ENCODE results near the gene C1QTNF8. TPM values are rescaled to one million over a fixed set of nuclear protein-coding genes. Genes with fewer than 3 reads are reported as not detected.

C1QTNF8 gene
- polyA plus RNA-seq, 1 donor (not counting 4 experiments of a cell fraction or from before 2014, with no cell fraction given) = not detected

DNA sequence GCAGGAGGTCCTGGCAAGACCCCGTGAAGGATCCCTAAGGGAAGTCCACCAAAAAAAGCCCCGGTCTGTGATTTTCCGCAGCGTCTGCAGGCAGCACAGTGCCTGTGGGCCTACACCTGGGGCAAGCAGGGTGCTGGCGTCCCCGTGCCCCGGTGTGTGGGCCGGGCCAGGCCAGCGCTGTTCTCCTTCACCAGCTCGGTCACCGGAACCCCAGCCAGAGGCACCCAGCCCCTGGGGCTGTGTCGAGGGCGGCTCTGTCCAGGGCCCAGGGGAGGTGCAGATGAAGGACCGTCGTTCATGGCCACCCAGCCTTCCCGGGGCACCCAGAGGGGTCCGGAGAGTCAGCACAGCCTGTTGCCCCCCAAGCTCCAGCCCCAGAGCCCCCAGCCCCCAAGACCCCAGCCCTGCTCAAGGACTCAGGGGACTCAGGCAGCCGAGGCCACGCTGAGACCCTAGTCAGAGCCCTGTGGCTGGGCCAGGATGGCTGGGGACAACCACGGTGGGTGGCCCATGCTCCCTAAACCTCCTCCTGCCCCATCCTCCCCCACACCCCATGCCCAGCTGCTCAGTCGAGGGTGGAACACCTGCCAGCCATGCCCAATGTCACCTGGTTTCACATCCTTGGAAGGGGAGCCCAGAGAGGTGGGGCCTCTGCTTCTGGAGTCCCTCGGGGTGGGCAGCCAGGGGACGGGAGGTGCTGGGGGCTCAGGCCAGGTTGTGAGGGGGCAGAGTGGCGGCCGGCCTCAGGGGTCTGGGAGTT lies 5.7 kb upstream of the C1QTNF8 start:
- H3K36me3 ChIP-seq (ENCODE audit: control insufficient read depth in 2 of 2, extremely low read depth in 1 of 2, insufficient read depth in 2 of 2, low read length in 2 of 2) = no peaks in the 10 kb centered on the region
- H3K9me3 ChIP-seq (ENCODE audit: control insufficient read depth, low read depth, low read length) = no peaks in the 10 kb centered on the region
- H3K27ac ChIP-seq (ENCODE audit: control insufficient read depth, insufficient read depth, low read length) = no peak overlapping the region
- TF ChIP-seq EZH2 (IDR thresholded peaks at IDR 0.05; ENCODE audit: low read length) = no peak
- TF ChIP-seq, protein P1, sequence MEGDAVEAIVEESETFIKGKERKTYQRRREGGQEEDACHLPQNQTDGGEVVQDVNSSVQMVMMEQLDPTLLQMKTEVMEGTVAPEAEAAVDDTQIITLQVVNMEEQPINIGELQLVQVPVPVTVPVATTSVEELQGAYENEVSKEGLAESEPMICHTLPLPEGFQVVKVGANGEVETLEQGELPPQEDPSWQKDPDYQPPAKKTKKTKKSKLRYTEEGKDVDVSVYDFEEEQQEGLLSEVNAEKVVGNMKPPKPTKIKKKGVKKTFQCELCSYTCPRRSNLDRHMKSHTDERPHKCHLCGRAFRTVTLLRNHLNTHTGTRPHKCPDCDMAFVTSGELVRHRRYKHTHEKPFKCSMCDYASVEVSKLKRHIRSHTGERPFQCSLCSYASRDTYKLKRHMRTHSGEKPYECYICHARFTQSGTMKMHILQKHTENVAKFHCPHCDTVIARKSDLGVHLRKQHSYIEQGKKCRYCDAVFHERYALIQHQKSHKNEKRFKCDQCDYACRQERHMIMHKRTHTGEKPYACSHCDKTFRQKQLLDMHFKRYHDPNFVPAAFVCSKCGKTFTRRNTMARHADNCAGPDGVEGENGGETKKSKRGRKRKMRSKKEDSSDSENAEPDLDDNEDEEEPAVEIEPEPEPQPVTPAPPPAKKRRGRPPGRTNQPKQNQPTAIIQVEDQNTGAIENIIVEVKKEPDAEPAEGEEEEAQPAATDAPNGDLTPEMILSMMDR (optimal IDR thresholded peaks at IDR 0.05 in 1 of 3, IDR thresholded peaks at IDR 0.05 in 1 of 3, conservative IDR thresholded peaks at IDR 0.05 in 1 of 3; ENCODE audit: extremely low read depth in 1 of 3, insufficient read depth in 2 of 3, low read length in 3 of 3) = no peak
- peaks cover 45% of the 10 kb centered on the region for H3K27me3 ChIP-seq (ENCODE audit: control insufficient read depth, extremely low read depth, insufficient read depth, low read length)
- no peak overlapping the region for H3K4me3 ChIP-seq (ENCODE audit: control insufficient read depth in 2 of 3, extremely low read depth in 1 of 3, insufficient read depth in 2 of 3, low read depth in 1 of 3, low read length in 3 of 3)
- no peaks in the 10 kb centered on the region for H3K4me1 ChIP-seq (ENCODE audit: control insufficient read depth, extremely low read depth, insufficient read depth, low read length)
- no peak for DNase-seq (ENCODE audit: low read depth, low spot score)
- no peaks in the 10 kb centered on the region for H3K9me1 ChIP-seq (ENCODE audit: control insufficient read depth, extremely low read depth, insufficient read depth, low read length)
- no peaks in the 10 kb centered on the region for H4K20me1 ChIP-seq (ENCODE audit: control insufficient read depth, extremely low read depth, insufficient read depth, low read length)
- no peak for FAIRE-seq
- H2AFZ ChIP-seq (ENCODE audit: control insufficient read depth, low read length) = no peak overlapping the region
- no peak overlapping the region for H3K9ac ChIP-seq (ENCODE audit: control insufficient read depth, extremely low read depth, insufficient read depth, low read length)
- dilution Hi-C loops (cut with MboI; ENCODE audit: extremely low pct_ligation_motif_present, low sequenced_read_pairs) = no loop called here
- H3K4me2 ChIP-seq (ENCODE audit: control insufficient read depth, extremely low read depth, insufficient read depth, low read depth, low read length) = no peak overlapping the region
- H3K79me2 ChIP-seq (ENCODE audit: control insufficient read depth, insufficient read depth, low read length) = no peaks in the 10 kb centered on the region

DNA sequence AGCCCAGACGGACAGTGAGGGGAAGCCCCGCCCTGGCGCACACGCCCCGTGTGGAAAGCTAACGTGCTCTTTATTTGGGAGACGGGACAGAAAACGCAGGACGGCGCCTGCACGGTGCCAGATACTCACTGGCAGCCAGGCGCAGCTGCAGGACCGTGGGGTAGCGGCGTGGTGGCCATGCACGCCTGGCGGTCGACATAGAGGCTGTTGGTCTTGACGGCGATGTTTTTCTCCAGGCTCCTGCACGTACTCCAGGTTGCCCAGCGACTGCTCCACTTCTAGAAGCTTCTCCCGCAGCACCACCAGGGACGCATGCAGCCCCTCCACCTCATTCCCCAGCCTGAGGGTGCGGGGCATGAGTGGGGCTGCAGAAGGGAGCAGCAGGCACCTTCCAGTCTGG lies 5.1 kb upstream of the C1QTNF8 start:
- Histone ChIP-seq H3K27me3 (ENCODE audit: control insufficient read depth, extremely low read depth, insufficient read depth, low read length) (peaks cover 44% of the 10 kb centered on the region), H3K9ac (ENCODE audit: control insufficient read depth, extremely low read depth, insufficient read depth, low read length) (no peak overlapping the region), H3K9me3 (ENCODE audit: control insufficient read depth, low read depth, low read length) (no peaks in the 10 kb centered on the region), H3K4me2 (ENCODE audit: control insufficient read depth, extremely low read depth, insufficient read depth, low read depth, low read length) (no peak overlapping the region), H3K9me1 (ENCODE audit: control insufficient read depth, extremely low read depth, insufficient read depth, low read length) (no peaks in the 10 kb centered on the region), H3K4me1 (ENCODE audit: control insufficient read depth, extremely low read depth, insufficient read depth, low read length) (no peaks in the 10 kb centered on the region), H2AFZ (ENCODE audit: control insufficient read depth, low read length) (no peak overlapping the region), H4K20me1 (ENCODE audit: control insufficient read depth, extremely low read depth, insufficient read depth, low read length) (no peaks in the 10 kb centered on the region), H3K79me2 (ENCODE audit: control insufficient read depth, insufficient read depth, low read length) (no peaks in the 10 kb centered on the region), H3K4me3 (ENCODE audit: control insufficient read depth in 2 of 3, extremely low read depth in 1 of 3, insufficient read depth in 2 of 3, low read depth in 1 of 3, low read length in 3 of 3) (no peak overlapping the region), H3K36me3 (ENCODE audit: control insufficient read depth in 2 of 2, extremely low read depth in 1 of 2, insufficient read depth in 2 of 2, low read length in 2 of 2) (no peaks in the 10 kb centered on the region), H3K27ac (ENCODE audit: control insufficient read depth, insufficient read depth, low read length) (no peak overlapping the region)
- DNase-seq (ENCODE audit: low read depth, low spot score) (no peak), FAIRE-seq (no peak)
- dilution Hi-C loops (cut with MboI; ENCODE audit: extremely low pct_ligation_motif_present, low sequenced_read_pairs) = no loop called here
- peak; percentile 50 for TF ChIP-seq EZH2 (IDR thresholded peaks at IDR 0.05; ENCODE audit: low read length)
- TF ChIP-seq, protein P1 (optimal IDR thresholded peaks at IDR 0.05 in 1 of 3, IDR thresholded peaks at IDR 0.05 in 1 of 3, conservative IDR thresholded peaks at IDR 0.05 in 1 of 3; ENCODE audit: extremely low read depth in 1 of 3, insufficient read depth in 2 of 3, low read length in 3 of 3) = no peak
